ENCODE data around the gene HDX. TPM values are rescaled to one million over a fixed set of nuclear protein-coding genes. Genes with fewer than 3 reads are reported as not detected.
A peak's percentile ranks its signal among the peaks of the same experiment; 100 is the strongest.

Gene HDX
- total and polyA plus RNA-seq, 2 experiments from 2014 or later, result 2.3 to 3.3 TPM

DNA sequence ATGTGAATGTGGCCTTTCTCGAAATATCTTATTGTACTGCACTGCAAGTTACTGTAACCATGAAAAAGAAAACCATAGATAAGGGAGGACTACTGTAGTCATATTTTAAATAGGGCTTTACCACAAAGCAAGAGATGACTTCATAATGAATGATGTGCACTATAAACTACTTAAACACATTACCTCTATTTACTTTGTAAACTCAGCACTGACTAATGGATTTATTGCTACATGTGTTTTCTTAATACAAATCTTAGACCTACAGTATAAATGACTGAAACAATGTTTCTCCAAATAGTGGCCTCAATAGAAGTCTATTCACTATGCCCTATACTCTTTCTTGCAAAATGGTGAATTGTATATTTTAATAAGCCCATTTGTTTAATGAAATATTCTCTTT lies 61.1 kb downstream of the HDX start:
- in situ Hi-C loops (cut with MboI), result no loop called here

GRCh38 chrX:84415140-84415539 lies 87.1 kb downstream of the HDX start:
- TF ChIP-seq EZH2phosphoT487 (IDR thresholded peaks at IDR 0.05; ENCODE audit: insufficient read depth, low read depth) (no peak), EZH2 (IDR thresholded peaks at IDR 0.05; ENCODE audit: insufficient read depth, poor library complexity, severe bottlenecking) (no peak)
- no peaks in the 10 kb centered on the region for H3K9me3 ChIP-seq (ENCODE audit: low read depth)
- H3K9me2 ChIP-seq (ENCODE audit: insufficient read depth), result no peaks in the 10 kb centered on the region
- no peak overlapping the region for H3K4me2 ChIP-seq (ENCODE audit: unreplicated experiment)
- no peak overlapping the region for H3K9ac ChIP-seq
- no peaks in the 10 kb centered on the region for H3K79me2 ChIP-seq (ENCODE audit: insufficient read depth)
- DNase-seq, result no peak
- no peak overlapping the region for H2AFZ ChIP-seq
- H3K36me3 ChIP-seq (ENCODE audit: low read depth), result no peaks in the 10 kb centered on the region
- in situ Hi-C loops (cut with MboI), result no loop called here
- H3K27ac ChIP-seq, result no peak overlapping the region
- no peaks in the 10 kb centered on the region for H3F3A ChIP-seq (ENCODE audit: insufficient read depth)
- H3K4me1 ChIP-seq (ENCODE audit: insufficient read depth), result no peaks in the 10 kb centered on the region
- no peaks in the 10 kb centered on the region for H4K20me1 ChIP-seq (ENCODE audit: insufficient read depth)
- no peak overlapping the region for H3K4me3 ChIP-seq
- no peaks in the 10 kb centered on the region for H3K27me3 ChIP-seq (replicated peaks; ENCODE audit: insufficient read depth)

More for the DNA sequence above, 61.1 kb downstream of the HDX start:
- no peaks in the 10 kb centered on the region for H4K20me1 ChIP-seq (ENCODE audit: insufficient read depth)
- H3K79me2 ChIP-seq (ENCODE audit: insufficient read depth), result no peaks in the 10 kb centered on the region
- H3K27ac ChIP-seq, result no peak overlapping the region
- no peak for TF ChIP-seq EZH2 (IDR thresholded peaks at IDR 0.05; ENCODE audit: insufficient read depth, poor library complexity, severe bottlenecking)
- no peak for TF ChIP-seq EZH2phosphoT487 (IDR thresholded peaks at IDR 0.05; ENCODE audit: insufficient read depth, low read depth)
- no peaks in the 10 kb centered on the region for H3K9me3 ChIP-seq (ENCODE audit: low read depth)
- no peak overlapping the region for H3K4me2 ChIP-seq (ENCODE audit: unreplicated experiment)
- H3K9me2 ChIP-seq (ENCODE audit: insufficient read depth), result no peaks in the 10 kb centered on the region
- H3K27me3 ChIP-seq (replicated peaks; ENCODE audit: insufficient read depth), result no peaks in the 10 kb centered on the region
- no peaks in the 10 kb centered on the region for H3F3A ChIP-seq (ENCODE audit: insufficient read depth)
- peak; percentile 1 for DNase-seq
- H2AFZ ChIP-seq, result no peak overlapping the region
- WGBS, 2 experiments (ENCODE audit: low coverage in 1 of 2, low lambda C conversion rate in 2 of 2, missing lambda C conversion rate in 2 of 2), result 87 to 96% methylated on average over 1 of the region's 1 CpG
- no peaks in the 10 kb centered on the region for H3K4me1 ChIP-seq (ENCODE audit: insufficient read depth)
- H3K36me3 ChIP-seq (ENCODE audit: low read depth), result no peaks in the 10 kb centered on the region; the same call in 1 of the 2 replicates
- no peak overlapping the region for H3K4me3 ChIP-seq
- H3K9ac ChIP-seq, result no peak overlapping the region

GRCh38 chrX:84363663-84364062 lies 138.6 kb downstream of the HDX start:
- peak; percentile 18 for DNase-seq
- no peaks in the 10 kb centered on the region for H3K9me2 ChIP-seq (ENCODE audit: insufficient read depth)
- H3K4me2 ChIP-seq (ENCODE audit: unreplicated experiment), result peak overlapping the region; percentile 88
- H3K4me3 ChIP-seq, result peak overlapping the region; percentile 65
- in situ Hi-C loops (cut with MboI), result no loop called here
- no peaks in the 10 kb centered on the region for H3K27me3 ChIP-seq (replicated peaks; ENCODE audit: insufficient read depth)
- H3K36me3 ChIP-seq (ENCODE audit: low read depth), result no peaks in the 10 kb centered on the region
- no peaks in the 10 kb centered on the region for H4K20me1 ChIP-seq (ENCODE audit: insufficient read depth)
- H3K4me1 ChIP-seq (ENCODE audit: insufficient read depth), result peaks cover 11% of the 10 kb centered on the region
- H3K27ac ChIP-seq, result peak overlapping the region; percentile 76; the same call in 1 of the 2 replicates
- TF ChIP-seq EZH2phosphoT487 (IDR thresholded peaks at IDR 0.05; ENCODE audit: insufficient read depth, low read depth) (no peak), EZH2 (IDR thresholded peaks at IDR 0.05; ENCODE audit: insufficient read depth, poor library complexity, severe bottlenecking) (no peak)
- no peaks in the 10 kb centered on the region for H3K9me3 ChIP-seq (ENCODE audit: low read depth)
- H3K9ac ChIP-seq, result peak overlapping the region; percentile 70
- peak overlapping the region; percentile 83 for H2AFZ ChIP-seq
- no peaks in the 10 kb centered on the region for H3K79me2 ChIP-seq (ENCODE audit: insufficient read depth)
- no peaks in the 10 kb centered on the region for H3F3A ChIP-seq (ENCODE audit: insufficient read depth)
- WGBS, 2 experiments (ENCODE audit: low coverage in 1 of 2, low lambda C conversion rate in 2 of 2, missing lambda C conversion rate in 2 of 2), result 0 to 6% methylated on average over 1 of the region's 1 CpG

- Histone ChIP-seq H3K4me1 (ENCODE audit: insufficient read depth) (peaks cover 11% of the 10 kb centered on the region), H3F3A (ENCODE audit: insufficient read depth) (no peaks in the 10 kb centered on the region), H3K79me2 (ENCODE audit: insufficient read depth) (no peaks in the 10 kb centered on the region), H3K9ac (peak overlapping the region; percentile 70), H3K4me3 (peak overlapping the region; percentile 65), H3K27me3 (replicated peaks; ENCODE audit: insufficient read depth) (no peaks in the 10 kb centered on the region), H3K9me3 (ENCODE audit: low read depth) (no peaks in the 10 kb centered on the region), H3K27ac (peak overlapping the region; percentile 76), H3K4me2 (ENCODE audit: unreplicated experiment) (peak overlapping the region; percentile 88), H2AFZ (peak overlapping the region; percentile 83), H3K9me2 (ENCODE audit: insufficient read depth) (no peaks in the 10 kb centered on the region), H4K20me1 (ENCODE audit: insufficient read depth) (no peaks in the 10 kb centered on the region), H3K36me3 (ENCODE audit: low read depth) (no peaks in the 10 kb centered on the region)
- in situ Hi-C loops (cut with MboI), result no loop called here
- peak; percentile 44 for DNase-seq
- TF ChIP-seq EZH2phosphoT487 (IDR thresholded peaks at IDR 0.05; ENCODE audit: insufficient read depth, low read depth) (no peak), EZH2 (IDR thresholded peaks at IDR 0.05; ENCODE audit: insufficient read depth, poor library complexity, severe bottlenecking) (no peak)
- 2 to 3% methylated on average over 3 of the region's 3 CpGs for WGBS, 2 experiments (ENCODE audit: low coverage in 1 of 2, low lambda C conversion rate in 2 of 2, missing lambda C conversion rate in 2 of 2)
Measured at GRCh38 chrX:84363051-84363450, 139.2 kb downstream of the HDX start.
